GM19025 (cell line): ENCODE data around the gene FLNB.

Experiments used
- ATAC-seq: cut with Tn5 transposase; IDR thresholded peaks from one replicate; pipeline ENCODE4 v1.9.1; 2021; ENCODE audit warnings: mild to moderate bottlenecking, low read depth, moderate library complexity; ENCODE audit not compliant: unreplicated experiment

The FLNB gene

DNA sequence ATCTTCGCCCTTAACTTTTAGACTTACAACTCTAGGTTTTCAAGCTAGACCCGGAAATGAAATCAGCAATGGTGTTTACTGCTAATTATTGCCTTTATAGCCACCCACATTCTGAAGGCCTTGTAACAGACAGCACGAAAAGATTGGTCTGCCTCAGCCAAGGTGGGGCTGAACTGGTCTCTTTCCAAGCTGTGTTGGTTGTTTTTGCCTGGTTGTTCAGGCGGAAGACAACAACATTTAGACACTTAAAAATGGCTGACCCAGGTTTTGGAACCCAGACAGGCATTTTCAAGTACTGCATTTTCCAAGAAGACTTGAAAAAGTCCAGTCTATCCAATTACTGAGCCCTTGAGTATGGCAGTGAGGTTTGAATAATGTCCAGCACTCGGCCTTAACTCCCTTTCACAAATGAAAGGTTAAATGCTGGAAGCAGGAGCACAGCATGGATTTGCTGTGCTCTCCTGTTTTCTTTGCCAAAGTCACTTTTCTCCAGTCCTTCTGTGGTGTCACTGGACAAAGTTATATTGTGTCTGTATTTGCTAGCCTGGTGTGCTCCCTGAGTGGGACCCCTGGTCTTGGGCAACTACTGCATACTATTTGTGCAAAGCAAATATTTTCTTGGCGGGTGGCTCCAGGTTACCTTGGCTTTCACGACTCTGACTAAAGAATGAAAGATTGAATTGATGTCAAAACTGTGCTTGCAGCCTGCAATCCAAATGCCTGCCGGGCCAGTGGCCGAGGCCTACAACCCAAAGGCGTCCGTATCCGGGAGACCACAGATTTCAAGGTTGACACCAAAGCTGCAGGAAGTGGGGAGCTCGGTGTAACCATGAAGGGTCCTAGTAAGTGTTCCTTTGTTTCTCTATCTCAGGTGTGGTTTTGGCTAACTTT lies 93.5 kb downstream of the FLNB start:
- no peak for ATAC-seq

DNA sequence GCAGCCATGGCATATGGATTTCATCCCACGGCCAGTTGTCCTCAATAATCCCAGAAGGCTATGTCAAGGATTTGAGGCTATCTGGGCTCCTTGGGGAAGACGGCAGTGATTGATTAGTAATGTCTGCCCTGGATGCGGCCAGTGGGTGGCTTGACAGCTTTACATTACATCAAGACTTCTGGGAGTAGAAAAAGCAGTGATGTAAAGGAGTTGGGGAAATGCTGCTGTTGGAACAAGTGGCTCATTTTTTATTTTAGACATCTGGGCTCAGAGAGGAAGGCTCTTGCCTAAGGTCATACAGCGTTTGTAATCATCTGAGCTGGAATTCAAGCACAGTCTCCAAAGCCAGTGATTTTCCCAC lies 94.1 kb downstream of the FLNB start:
- no peak for ATAC-seq

DNA sequence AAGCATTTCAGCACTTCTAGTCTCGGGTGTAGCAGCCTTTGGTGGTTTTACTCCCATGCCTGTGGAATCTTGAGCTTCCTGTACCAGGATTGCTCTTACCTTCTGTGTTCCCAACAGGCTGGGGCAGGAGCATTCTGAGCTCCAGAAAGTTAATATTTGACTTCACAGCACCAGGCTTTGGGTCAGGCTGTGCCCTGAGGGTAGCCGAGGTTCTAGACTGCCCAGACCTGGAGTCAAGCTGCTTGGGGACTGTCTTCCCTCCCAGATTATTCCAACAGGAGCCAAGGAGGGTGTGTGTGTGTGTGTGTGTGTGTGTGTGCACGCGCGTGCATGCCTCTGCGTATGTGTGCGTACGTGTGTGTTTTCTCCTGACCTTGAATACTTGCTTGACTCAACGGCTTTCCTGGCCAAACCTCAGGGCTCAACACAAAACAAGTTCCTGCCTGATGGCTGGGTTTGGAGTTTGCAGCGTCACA lies 94.8 kb downstream of the FLNB start:
- ATAC-seq: no peak

DNA sequence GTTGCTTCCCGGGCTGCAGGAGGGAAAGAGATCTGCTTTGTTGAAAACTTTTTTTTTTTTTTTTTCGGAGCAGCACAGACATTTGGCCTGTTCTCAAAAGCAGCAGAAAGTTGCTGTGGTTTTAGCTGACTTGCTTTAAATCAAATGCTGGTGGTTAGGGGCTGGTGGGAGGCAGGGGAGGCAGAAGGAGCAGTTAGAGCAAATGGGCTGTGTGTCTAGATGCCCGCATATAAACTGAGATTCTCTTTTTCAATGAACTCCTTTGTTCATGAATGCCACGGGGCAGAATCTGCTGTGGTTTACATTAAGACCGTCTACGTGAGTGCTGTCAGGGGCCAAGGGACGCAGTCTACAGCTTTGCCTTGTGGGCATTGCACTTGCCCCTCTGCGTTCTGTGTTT lies 95.9 kb downstream of the FLNB start:
- ATAC-seq: no peak

DNA sequence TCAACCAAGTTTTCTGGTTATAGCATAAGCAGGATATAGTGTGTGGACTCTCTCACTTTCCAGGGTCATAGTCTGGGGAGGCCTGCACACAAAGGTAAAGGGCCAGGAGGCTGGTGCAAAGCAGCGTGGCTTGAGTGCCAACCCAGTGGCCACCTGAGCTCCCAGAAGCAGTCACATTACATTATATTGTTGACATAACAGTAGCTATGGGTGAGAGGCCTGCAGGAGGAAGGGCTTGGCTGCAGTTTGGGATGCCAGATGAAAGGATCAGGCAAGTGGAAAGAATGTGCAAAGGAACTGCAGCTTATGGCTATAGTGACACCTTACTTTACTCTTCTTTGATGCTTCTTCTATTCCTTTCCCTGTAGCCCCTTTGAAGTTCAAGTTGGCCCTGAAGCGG lies 96.5 kb downstream of the FLNB start:
- ATAC-seq: no peak

DNA sequence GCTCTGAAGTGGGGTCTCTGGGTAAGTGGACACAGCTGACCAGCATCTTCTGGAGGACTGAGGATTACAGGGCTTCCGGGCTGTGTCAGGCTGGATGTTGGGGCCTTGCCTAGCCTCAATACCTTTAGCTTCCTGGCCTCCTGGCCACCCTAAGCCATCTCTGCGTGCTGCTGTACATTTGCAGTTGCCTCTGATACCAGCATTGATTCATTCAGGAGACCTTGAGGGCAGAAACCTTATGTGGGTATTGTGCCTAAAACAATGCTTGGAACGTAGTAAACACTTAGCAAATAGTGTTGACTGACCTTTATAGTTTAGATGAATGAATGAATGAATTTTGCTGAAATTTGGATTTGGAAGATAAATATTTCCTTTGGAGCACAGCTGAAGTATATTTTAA lies 97.0 kb downstream of the FLNB start:
- no peak for ATAC-seq

DNA sequence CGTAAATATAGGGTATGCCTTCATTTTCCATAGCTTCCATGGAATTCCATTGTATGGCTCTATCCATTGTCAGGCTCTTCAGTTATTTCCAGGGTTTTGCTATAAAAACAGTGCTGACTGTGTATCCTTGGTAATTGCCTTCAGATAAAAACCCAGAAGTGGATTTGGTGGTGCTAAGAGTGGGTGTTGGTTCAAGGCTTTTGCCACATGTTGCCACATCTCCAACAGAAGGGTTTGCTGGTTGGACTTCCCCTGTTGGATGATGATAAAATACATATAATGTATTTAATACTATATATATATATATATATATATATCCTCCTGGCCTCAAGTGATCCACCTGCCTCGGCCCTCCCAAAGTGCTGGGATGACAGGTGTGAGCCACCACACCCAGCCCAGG lies 97.8 kb downstream of the FLNB start:
- ATAC-seq: no peak

DNA sequence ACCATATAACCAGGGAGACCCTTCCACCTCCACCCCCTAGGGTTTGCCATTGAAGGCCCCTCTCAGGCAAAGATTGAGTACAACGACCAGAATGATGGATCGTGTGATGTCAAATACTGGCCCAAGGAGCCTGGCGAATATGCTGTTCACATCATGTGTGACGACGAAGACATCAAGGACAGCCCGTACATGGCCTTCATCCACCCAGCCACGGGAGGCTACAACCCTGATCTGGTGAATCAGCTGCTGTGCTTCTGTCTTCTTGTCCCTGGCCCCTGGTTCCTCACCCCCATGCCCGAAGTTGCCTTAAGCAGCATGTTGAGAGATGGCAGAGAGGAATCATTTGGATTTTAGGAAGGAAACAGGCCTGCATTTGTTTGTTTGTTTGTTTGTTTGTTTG lies 98.4 kb downstream of the FLNB start:
- ATAC-seq: no peak

DNA sequence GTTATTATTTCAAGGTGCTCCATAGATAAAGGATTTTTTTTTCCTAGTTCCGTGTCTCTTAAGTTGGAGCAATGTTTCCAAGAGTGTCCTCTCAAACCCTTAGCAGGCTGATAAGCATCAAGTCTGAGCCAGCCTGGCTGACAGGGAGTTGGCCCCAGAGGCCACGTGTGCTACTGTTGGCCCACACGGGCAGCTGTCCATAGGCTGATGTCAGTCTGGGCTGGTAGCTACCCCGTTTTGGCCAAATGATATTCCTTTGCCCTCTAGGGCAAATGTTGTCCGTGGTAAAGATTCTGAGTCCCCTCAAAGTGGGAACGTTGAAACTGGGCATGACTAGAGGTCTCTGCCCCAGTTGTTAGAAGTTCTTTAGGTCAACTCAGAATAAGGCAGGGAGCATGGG lies 99.4 kb downstream of the FLNB start:
- ATAC-seq: no peak

DNA sequence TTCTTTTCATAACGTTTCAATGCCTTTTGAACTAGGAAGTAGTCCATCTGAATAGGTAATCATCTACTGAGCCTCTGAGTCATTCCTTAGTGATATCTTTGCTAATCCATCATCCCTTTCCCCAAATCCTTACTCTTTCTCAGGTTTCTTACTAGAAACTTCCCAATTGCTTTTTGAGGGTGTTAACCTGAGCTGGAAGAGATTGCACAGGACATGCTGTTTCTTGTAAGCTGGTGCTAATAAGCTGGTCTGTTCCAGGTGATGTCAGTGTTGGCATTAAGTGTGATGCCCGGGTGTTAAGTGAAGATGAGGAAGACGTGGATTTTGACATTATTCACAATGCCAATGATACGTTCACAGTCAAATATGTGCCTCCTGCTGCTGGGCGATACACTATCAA lies 101.5 kb downstream of the FLNB start:
- no peak for ATAC-seq

DNA sequence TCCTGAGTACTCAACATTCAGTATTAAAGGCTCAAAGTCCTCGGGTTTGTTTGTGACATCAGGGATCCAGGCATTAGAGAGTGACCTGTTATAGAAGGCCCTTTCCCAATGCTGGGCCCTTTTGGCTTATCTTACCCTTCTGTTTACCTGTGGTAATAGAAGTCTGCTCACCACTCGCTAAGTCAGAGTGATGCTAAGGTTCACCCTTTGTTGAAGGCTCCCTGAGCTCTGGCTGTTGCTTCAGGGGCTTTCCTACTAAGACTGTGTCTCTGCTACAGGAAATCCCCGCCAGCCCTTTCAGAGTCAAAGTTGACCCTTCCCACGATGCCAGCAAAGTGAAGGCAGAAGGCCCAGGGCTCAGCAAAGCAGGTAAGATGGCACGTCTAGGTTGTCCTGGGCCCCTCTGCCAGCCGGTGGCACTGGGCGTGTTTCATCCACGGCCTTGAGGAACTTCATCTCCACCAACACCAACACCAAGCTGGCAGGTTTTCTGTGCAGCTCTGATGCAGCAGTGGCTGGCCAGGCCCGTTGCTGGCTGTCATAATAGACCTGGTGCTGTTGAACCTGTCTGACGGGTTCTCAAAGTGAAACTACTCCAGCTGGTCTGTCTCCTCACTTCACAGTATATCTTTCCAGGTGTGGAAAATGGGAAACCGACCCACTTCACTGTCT lies 103.4 kb downstream of the FLNB start:
- ATAC-seq: no peak

DNA sequence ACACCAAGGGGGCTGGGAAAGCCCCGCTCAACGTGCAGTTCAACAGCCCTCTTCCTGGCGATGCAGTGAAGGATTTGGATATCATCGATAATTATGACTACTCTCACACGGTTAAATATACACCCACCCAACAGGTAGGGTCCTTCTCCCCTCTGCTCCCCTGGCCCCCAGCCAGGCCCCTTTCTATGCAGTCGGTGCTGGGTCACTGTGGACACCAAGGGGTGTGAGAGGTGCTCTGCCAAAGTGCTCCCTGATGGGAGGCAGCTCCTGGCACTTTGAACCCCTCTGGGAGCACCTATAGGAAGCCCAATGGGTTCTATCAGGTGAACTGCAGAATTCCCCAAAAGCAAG lies 103.9 kb downstream of the FLNB start:
- ATAC-seq: no peak

DNA sequence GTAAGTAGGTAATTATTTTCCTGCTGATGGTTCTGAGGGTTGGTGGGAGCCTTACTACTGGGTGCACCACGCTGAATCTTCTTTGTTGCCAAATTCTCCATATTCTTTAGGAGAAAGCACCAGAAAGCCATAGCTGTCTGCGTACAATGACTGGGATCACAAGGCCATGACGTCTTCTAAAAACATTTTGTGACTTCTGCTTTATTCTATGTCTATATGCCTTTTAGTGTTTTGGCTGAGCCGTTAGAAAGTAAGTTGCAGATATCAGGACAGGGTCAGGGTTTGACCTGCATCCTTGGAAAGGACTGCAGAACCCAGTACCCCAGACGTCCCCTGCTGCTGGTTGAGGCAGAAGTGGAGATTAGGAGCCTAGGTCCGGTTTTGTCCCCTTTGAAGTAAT lies 107.0 kb downstream of the FLNB start:
- no peak for ATAC-seq

DNA sequence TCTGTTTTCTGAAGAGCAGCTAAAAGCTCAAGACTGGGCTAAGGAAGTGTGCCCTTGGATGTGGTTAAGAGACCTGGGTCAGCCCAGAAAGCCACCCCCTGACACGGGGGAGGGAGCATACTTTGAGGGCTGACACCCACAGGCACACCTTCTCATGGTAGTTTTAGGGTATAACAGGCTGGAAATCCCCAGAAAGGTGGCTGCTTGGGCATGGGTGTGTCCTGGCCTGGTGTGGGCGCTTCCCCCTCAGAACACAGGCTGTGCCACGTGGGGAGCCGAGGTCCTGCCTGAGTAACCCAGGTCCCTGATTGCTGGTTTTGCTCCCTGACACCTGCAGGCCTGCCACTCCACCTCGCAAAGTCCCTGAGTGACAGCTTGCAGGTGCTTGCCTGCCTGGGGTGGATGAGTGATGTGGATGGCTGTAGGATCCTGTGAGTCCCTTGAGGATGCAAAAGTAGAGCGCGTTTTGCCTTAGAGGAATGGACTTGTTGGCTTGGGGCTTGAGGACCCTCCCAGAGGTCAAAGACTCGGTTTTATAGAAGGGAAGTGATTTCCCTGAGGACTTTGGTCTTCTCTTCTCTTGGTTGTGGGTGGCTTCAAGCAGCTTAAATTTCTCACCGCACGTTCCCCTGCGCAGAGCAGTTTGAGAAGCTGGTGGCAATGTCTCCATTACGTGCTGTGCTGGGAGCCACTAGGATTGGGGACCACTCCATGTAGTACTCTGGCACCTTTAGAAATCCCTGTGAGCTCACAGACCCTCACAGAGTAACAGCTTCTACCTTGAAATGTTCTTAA lies 108.1 kb downstream of the FLNB start:
- ATAC-seq: peak; percentile 57

DNA sequence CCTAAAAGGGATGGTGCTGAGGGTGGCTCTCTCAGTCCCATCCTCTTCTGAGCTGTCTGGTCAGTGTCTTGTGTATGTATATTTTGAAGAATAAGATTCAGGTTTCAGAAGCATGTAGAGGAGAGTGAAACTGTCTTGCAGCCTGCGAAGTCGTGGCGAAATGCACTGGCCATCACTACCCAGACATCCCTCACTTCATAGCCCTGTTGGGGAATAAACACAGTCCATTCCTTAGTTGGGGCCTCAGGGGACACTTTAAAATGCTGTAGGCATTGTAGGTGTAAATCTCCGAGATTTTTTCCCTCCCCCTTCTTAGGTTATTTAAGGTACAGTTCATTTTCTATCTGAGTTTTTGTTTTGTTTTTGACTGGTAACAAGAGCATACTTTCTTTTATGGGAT lies 108.8 kb downstream of the FLNB start:
- ATAC-seq: no peak

DNA sequence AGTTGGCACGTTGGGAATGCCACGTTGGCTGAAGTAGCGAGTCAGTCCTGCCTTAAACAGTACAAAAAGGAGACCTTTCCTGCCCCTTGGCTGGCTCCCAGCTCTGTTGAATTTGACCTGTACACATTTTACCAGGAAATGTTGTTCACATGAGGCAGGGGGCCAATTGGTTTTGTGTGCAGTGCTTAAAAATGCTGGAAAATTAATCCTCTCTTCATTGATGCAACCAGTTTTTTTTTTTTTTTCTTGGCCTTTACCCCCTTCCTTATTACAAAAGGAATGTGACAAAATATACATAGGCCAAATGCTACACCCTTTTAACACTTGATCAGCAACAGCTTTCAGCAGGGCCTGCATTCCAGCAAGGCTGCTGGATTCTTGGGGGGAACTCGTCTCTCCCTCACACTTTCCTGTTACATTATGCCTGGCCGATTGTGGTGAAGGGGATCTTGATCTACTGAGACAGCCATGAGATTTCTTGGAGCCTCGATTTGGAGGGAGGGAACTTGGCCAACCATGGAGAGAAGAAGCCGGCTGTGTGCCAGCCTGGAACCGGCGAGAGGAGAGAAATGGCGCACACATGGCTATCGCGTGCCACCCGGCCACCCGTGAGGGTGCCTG lies 109.4 kb downstream of the FLNB start:
- no peak for ATAC-seq

DNA sequence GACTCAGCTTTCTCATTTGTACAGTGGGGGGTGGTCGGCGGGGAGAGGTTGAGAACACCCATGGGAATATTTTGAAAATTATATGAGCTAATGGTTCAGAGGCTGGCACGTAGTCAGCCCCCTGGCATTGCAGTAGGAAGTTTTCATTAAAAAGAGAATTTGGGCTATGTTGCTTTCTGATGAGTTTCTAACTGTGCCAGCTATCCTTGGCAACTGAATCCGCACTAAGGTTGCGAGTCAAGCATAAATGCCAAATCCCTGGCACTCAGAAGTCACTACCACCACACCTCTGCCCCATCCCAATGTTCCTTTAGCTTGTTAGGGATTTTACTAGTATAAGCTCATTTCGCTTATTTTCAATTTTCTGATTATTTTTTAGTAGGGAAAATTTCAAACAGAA lies 111.0 kb downstream of the FLNB start:
- no peak for ATAC-seq

DNA sequence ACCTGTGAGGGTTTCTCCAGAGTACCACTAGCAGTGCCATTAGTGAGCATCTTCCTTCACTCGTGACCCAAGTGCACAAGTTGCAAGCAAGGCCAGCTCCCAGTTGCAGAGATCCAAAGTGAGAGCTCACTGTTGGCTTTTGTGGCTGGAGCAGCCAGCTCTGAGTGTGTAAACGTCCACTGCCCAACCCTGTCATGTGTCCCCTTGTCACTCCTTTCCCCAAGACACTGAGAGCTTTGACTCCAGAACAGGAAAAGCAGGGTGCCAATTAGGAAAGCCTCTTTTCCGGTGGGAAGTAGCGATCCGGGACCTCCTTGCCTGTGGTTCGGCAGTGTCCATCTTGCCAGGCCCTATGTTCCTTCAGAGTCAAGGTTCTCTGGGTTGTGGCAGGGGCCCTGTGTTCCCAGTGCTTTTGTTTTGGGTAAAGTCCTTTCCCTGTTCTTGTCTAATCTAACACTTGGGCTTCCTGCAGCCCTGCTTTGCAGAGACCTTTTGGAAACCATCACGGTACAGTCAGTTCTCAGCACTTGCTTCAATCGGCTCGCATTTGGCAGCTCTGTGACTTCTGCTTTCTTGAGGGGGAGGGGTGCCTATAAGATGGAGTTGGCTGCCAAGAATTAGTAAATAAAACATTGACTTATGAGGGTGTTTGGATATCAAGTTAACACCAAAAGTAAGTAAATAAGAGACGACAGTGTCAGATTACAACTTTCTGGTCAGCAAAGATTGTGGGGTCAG lies 112.0 kb downstream of the FLNB start:
- ATAC-seq: no peak

DNA sequence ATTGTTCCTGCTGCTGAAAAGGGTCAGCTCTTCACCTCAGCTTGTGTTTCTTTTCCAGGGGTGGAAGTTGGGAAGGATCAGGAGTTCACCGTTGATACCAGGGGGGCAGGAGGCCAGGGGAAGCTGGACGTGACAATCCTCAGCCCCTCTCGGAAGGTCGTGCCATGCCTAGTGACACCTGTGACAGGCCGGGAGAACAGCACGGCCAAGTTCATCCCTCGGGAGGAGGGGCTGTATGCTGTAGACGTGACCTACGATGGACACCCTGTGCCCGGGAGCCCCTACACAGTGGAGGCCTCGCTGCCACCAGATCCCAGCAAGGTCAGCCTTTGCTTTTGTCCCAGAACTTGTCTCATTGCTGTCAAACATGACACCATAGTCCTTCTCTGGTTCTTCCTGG lies 113.0 kb downstream of the FLNB start:
- no peak for ATAC-seq
